Endometrial microvascular endothelial cells (primary cell): ENCODE results near the gene ZNF280C. TPM values are rescaled to one million over a fixed set of nuclear protein-coding genes. Genes with fewer than 3 reads are reported as not detected.

Experiments used
- in situ Hi-C: cut with HindIII; loops from 2 replicates; pipeline ENCODE4 v1.10.0; 2017; ENCODE audit warnings: low sequenced_read_pairs, low pct_unique_long_range_greater_than_20kb; ENCODE audit errors: inconsistent ontology term
- total RNA-seq: library from RNA; depleted of rRNA; stranded (reverse); fragments of >200 nt; gene quantifications from one replicate; pipeline ENCODE4 v1.2.3, GENCODE V29; 2015; ENCODE audit errors: inconsistent ontology term

ZNF280C gene
- total RNA-seq, 1 donor from 2014 or later: 5.4 TPM

DNA sequence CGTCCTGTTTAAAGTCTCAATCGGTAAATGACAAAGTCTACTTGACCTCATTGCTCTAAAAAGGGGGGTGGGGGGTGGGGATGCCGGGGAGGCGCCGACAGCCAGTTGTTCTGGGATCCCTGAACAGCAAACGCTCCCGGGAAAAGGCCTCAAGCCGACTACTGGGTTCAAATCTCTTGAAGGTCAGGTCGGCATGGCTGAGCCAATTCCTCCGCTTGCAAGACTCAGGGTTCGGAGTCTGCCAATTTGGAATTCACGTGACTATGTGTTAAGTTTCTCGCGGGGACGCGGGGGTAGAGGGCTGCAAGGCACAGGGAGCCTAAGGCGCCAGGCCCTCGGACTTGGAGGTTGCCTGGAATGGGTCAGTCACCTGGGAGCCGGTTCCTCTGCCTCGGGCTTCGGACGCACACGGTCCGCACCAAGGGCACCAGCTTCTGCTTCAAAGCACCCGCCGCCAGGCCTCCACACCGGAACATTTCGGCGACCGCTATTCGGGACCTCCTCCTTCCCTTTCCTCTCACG, 103.5 kb downstream of the ZNF280C start:
- in situ Hi-C loops: no loop called here

DNA sequence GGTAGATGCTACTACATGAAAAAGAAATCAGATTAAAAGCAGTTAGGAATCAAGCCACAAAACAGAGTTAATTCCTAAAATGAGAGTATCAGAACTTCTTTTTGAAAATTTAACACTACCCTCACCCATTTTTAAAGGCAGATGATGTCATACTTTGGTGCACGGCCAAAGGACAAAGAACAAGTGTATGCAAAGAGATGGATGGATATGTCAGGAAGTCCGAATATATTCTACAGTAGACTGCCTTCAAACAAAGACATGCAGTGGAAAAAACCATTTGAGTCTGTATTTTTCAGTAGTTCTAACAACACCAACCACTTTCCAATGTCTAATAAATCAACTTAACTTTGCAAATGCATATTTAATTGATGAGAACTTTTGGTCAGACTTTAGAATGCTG, 105.3 kb downstream of the ZNF280C start:
- in situ Hi-C loops: no loop called here

DNA sequence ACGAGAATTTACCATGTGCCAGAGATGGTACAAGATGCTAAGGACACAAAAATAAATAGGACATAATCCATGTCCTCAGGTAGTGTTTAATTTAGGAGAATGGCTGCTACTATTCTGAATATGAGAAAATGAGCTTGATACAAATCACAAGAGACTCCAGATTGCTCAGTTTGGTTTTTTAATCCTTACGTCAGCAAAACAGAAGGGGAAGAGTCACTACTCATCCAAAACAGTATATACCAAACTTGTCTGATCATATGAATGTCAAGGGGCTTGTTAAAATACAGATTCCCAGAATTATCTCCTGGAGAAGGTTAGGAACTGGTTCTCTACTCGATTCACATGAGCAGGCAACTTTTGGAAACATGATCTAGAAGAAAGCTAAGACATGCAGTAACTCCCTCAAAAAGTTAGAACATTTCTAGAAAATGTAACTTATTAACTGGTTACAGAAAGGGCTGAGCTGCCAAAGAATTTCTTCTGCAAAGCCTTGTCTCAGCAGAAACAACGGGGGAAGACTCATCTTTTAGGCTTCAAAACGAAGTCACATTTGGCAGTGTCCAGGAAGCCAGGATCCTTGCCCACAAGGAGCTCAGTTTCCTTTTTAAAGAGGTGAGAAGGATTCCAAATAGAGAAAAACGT, 106.5 kb downstream of the ZNF280C start:
- in situ Hi-C loops: no loop called here

DNA sequence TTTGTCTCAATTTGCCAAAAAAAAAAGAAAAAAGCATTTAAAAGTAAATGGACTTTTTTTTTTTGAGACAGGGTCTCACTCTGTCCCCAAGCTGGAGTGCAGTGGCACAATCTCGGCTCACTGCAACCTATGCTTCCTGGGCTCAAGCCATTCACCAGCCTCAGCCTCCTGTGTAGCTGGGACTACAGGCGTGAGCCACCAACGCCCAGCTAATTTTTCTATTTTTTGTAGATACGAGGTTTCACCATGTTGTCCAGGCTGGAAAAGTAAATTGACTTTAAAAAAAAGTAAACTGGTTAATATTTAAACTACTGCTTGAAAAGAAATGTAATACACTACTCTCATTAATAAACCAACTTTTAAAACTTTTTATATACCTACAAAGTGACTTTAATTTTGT, 108.9 kb downstream of the ZNF280C start:
- in situ Hi-C loops: no loop called here

DNA sequence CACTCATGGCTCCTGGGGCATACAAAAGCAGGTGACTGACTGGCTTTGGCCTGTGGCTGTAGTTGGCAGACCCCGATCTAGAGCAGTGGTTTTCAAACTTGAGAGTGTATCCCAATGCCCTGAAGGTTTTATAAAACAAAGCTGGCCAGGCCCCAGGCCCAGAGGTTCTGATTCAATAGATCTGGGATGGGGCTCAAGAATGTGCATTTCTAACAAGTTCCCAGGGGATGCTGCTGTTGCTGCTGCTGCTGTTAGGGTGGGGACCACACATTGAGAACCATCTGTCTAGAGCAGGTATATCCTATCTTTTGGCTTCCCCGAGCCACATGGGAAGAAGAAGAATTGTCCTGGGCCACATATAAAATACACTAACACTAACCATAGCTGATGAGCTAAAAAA, 110.4 kb downstream of the ZNF280C start:
- in situ Hi-C loops: no loop called here

DNA sequence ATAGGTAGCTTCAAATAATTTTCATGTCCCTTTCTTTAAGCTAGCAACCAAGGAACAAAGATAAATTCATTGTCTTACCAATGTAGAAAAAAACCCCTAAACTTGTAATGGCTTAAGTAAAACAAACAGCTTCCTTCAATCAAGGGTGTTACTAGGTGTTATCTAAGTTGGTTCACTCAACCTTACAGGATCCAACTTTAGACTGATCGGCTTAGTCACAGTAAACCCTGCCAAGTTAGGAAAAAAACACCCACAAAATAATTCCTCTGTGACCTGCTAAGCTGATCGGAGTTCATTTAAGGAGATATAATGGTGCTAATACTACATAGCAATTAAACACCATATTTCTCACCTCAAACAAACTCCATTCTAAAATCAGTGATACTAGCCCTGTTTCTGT, 113.1 kb downstream of the ZNF280C start:
- in situ Hi-C loops: no loop called here

Other genes with a start within 250 kb of the ZNF280C start
- gene ELF4, start 158.4 kb downstream of the ZNF280C start, total RNA-seq: 18.5 TPM
- gene AIFM1, start 103.1 kb downstream of the ZNF280C start, total RNA-seq: 21.9 TPM
- not detected for gene RAB33A, start 96.9 kb downstream of the ZNF280C start, total RNA-seq
- gene SLC25A14, start 71.0 kb upstream of the ZNF280C start, total RNA-seq: 12.5 TPM
- not detected for gene GPR119, start 116.8 kb upstream of the ZNF280C start, total RNA-seq
- 11.5 TPM for gene RBMX2, start 133.1 kb upstream of the ZNF280C start, total RNA-seq